Activated CD4-positive, alpha-beta T cell treated with anti-CD3 and anti-CD28 coated beads, Interleukin-2, Interleukin-6, amounts not matched to agents 100 ng/mL and 50 ng/mL, durations not matched to agents 16 hours and 8 hours (primary cell): ENCODE measurements around the gene XBP1.
"Not testable (repeated sequence)": the region's sequence is repeated elsewhere in the genome, so short reads cannot be mapped to it uniquely, and the experiment has no call there.

ENCODE experiments used
- DNase-seq: peaks from one replicate; pipeline ENCODE4 v3.0.0-alpha.2; 2020

The XBP1 gene

GRCh38 chr22:28817919-28818859 lies 17.8 kb upstream of the XBP1 start:
- no peak for DNase-seq

GRCh38 chr22:28817064-28817463 lies 16.7 kb upstream of the XBP1 start:
- no peak for DNase-seq

GRCh38 chr22:28815729-28816128 lies 15.4 kb upstream of the XBP1 start:
- no peak for DNase-seq

- no peak for DNase-seq
Observed at GRCh38 chr22:28815111-28815510, 14.7 kb upstream of the XBP1 start.

GRCh38 chr22:28813772-28814518 lies 13.6 kb upstream of the XBP1 start:
- DNase-seq, result no peak

GRCh38 chr22:28812516-28812915 lies 12.1 kb upstream of the XBP1 start:
- DNase-seq, result no peak

GRCh38 chr22:28810821-28811491 lies 10.6 kb upstream of the XBP1 start:
- DNase-seq, result peak; percentile 80

- DNase-seq, result no peak
Observed at GRCh38 chr22:28808716-28809355, 8.5 kb upstream of the XBP1 start.

GRCh38 chr22:28805426-28805825 lies 5.1 kb upstream of the XBP1 start:
- not testable (repeated sequence) for DNase-seq

GRCh38 chr22:28802595-28803123 lies 2.3 kb upstream of the XBP1 start:
- DNase-seq, result no peak

GRCh38 chr22:28801845-28802594 lies 1.7 kb upstream of the XBP1 start:
- peak; percentile 29 for DNase-seq

GRCh38 chr22:28799606-28800307 lies 612 bp downstream of the XBP1 start:
- peak; percentile 47 for DNase-seq

- DNase-seq, result peak; percentile 77
Observed at GRCh38 chr22:28798810-28799605, 1.4 kb downstream of the XBP1 start.

- DNase-seq, result no peak
Observed at GRCh38 chr22:28795932-28796856, 4.2 kb downstream of the XBP1 start.

- DNase-seq, result no peak
Observed at GRCh38 chr22:28795071-28795693, 5.2 kb downstream of the XBP1 start.

GRCh38 chr22:28793976-28794584 lies 6.3 kb downstream of the XBP1 start:
- DNase-seq, result no peak

- no peak for DNase-seq
Observed at GRCh38 chr22:28792491-28793383, 7.6 kb downstream of the XBP1 start.
